Embryonic facial prominence (tissue), 1 donor: Measurements from ENCODE around the gene ERC1.
"Not testable (repeated sequence)": the region's sequence is repeated elsewhere in the genome, so short reads cannot be mapped to it uniquely, and the experiment has no call there.

ENCODE experiments used
- DNase-seq: peaks from one replicate; pipeline ENCODE4 v3.0.0-alpha.2; 2016; ENCODE audit errors: extremely low spot score

The ERC1 gene

DNA sequence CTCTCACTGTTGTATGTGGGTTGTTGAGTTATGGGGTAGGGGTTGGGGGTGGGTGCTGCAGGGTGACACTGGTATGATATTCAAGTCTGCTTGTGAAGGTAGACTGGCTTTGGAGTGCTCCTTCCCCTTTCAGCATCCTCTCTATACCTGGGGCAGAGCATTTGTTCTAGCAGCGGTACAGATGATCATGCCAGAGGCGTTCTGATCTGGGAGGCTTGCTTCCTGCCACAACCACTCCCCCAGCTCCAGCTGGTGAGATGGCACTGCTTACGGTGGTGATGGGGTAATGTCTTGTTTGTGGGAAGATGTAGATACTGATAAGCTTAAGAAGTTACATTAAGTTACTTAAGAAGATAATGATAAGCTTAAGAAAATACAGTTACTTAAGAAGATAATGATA is 131.8 kb downstream of the ERC1 start:
- no peak for DNase-seq

- DNase-seq, result no peak
Measured at GRCh38 chr12:1126091-1126490, 135.1 kb downstream of the ERC1 start.

DNA sequence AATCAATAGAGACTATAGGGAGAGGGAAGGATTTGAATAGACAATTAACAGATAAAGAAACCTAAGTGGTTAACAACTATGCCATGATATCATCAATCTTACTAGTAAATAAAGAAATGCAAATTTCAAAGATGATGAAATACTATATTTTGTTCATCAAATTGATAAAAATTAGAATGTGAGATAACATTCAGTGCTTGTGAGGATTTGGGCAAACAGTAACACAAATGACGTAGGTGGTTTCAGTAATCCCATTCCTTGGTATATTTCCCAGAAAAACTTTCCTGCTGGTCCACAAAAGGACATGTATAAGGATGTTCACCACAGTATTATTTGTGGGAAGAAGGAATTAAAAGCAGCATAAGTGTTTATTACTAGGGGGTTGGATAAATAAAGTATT is 136.0 kb downstream of the ERC1 start:
- DNase-seq, result no peak

GRCh38 chr12:1130164-1130563 is 139.1 kb downstream of the ERC1 start:
- no peak for DNase-seq

DNA sequence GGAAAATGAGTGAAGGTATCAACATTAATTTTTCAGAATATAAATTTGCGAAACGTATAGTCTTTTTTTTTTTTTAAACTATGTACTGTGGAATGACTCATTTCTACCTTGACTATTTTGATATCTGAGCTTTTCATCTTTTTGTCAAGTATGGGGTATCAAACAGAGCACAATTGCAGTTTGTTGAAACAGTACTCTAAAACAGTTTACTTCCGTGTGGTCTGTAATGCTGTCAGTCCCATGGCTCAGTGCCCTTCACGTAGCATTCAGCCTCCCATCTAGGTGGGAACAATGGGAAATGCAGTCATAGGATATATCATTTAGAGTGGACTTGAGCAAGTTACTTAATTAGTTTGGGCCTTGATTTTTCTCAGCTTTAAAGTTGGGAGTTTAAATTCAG is 139.5 kb downstream of the ERC1 start:
- no peak for DNase-seq

DNA sequence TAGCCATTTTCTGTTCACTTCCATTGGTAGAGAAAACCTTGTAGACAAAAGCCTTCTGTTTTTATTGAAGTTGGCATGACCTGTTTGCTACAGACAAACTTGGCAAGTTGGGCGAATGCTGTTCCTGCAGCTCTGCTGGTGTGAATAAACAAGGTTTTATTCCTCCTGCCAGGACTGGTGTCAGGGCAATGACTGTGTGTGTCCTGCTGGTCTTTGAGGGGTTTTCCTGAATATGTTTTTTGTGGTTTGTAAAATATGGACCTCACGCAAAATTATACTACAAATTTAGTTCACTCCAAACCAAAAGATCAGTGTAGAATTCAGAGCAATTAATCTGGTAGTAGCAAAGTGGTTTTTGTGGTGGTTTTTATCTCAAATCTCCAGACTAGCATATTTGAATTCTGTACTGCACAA is 140.8 kb downstream of the ERC1 start:
- no peak for DNase-seq

DNA sequence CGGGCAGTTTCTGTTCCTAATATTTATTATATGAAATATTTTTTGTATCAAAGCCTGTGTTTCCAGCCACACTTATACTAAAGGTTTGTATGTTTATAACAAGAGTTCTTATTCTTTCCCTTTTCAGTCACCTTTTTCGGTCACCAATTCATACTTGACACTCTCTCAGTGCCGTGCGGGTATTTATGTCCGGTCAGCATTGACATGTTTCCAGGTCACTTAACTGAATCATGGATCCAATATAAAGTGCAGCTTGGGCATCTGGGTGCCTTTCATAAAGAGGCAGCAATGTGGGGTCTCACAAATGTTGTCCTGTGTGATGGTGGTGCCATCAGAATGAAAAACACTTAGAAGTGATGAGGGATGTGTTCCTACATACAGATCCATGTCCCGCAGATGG is 141.3 kb downstream of the ERC1 start:
- no peak for DNase-seq

DNA sequence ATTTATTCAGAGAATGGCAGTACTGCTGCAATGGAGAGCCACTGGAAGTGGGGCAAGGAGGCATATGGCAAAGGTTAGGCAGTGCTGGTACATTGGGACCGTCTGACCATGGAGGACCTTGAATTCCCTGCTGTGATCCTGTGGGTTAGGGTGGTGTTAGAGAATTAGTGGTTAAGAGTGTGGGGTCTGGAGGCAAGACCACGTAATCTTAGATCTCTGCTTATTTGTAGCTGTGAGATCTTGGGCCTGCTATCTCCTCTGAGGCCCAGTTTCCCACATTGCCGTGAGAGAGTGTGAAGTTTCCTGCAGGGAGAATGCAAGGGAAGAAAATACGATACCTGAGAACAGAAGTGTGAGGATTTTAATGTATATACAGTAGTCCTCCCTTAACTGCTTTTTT is 147.7 kb downstream of the ERC1 start:
- DNase-seq, result no peak

DNA sequence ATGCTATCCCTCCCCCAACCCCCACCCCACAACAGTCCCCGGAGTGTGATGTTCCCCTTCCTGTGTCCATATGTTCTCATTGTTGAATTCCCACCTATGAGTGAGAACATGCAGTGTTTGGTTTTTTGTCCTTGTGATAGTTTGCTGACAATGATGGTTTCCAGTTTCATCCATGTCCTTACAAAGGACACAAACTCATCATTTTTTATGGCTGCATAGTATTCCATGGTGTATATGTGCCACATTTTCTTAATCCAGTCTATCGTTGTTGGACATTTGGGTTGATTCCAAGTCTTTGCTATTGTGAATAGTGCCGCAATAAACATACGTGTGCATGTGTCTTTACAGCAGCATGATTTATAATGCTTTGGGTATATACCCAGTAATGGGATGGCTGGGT is 155.7 kb downstream of the ERC1 start:
- not testable (repeated sequence) for DNase-seq

DNA sequence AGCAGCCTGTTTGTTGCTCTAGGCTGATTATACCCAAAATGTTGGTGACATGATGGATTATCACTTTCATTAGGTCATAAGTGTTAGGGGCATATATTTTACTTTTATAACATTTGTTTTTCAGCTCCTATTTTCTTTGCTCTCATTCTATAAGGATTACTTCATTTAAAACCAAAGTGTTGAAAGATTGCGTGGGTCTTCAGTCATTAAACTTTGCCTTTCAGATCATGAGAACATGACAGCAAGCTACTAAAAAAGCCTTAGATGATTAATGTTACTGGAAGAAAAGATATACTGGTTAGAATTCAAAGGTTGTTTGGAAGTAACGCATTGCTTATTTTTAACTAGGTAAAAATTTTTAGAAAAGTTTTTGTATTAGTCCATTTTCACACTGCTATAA is 156.8 kb downstream of the ERC1 start:
- DNase-seq, result no peak

DNA sequence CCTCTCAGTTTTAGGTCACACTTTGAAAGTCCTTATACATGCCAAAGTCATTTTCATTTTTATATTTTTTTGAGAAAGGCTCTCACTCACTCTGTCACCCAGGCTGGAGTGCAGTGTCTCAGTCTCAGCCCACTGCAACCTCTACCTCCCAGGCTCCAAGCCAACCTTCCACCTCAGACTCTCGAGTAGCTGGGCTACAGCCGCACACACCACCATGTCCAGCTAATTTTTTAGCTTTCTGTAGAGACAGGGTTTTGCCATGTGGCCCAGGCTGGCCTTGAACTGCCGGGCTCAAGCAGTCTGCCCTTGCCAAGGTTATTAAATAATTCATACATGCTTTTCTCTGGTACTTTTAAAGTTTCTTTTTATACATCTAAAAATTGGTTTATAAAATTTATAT is 166.0 kb downstream of the ERC1 start:
- no peak for DNase-seq

DNA sequence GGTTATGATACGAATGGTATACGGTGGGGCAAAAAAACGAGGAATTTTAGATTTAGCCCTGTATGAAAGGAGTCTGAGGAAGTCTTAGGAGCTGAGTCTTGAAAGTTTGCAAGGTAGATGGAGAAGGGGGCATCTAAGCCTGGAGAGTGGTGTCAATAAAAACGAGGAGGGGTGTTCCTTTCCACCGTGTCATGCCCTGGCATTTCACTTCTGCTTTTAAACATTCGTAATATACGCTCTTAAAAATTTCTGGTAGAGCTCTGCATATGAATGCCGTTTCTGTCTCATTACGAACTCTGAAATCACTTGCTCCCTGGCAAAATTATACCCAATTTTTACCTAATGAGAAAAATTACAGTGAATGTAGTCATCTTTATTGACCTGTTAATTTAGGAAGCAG is 170.2 kb downstream of the ERC1 start:
- no peak for DNase-seq

GRCh38 chr12:1162081-1162760 is 171.2 kb downstream of the ERC1 start:
- DNase-seq, result no peak

GRCh38 chr12:1167784-1168183 is 176.8 kb downstream of the ERC1 start:
- no peak for DNase-seq

- DNase-seq, result no peak
Measured at GRCh38 chr12:1170411-1170810, 179.4 kb downstream of the ERC1 start.

GRCh38 chr12:1171657-1172408 is 180.8 kb downstream of the ERC1 start:
- no peak for DNase-seq

DNA sequence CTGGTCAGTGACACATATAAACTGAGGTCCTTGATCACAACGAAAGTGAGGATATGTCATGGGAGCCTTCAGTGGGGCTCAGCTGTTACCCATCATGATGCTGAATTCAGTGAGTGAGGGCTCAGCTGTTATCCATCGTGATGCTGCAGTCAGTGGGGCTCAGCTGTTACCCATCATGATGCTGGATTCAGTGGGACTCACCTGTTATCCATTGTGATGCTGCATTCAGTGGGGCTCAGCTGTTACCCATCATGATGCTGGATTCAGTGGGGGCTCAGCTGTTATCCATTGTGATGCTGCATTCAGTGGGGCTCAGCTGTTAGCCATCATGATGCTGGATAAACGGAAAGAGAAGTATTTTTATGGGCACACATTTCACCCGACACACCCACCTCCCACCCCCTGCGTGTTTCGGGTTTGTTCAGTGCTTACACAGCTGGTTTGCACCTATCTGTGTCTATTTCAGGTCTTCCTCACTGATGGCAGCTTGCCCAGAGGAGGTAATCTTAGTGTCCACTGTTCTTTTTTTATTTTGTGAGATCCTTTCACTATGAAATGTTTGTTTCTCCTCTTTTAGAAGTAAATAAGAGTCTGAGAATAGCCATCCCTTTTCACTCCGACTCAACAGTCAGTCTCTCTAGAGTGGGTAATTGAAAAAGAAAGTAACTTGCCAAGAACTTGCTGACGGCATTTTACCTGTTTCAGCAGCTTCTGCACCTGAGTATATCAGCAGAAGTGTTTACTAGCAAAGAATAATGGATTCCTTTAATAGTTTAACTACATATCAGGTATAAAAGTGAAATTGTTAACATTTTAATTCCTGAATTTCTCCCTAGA is 183.0 kb downstream of the ERC1 start:
- DNase-seq, result no peak

DNA sequence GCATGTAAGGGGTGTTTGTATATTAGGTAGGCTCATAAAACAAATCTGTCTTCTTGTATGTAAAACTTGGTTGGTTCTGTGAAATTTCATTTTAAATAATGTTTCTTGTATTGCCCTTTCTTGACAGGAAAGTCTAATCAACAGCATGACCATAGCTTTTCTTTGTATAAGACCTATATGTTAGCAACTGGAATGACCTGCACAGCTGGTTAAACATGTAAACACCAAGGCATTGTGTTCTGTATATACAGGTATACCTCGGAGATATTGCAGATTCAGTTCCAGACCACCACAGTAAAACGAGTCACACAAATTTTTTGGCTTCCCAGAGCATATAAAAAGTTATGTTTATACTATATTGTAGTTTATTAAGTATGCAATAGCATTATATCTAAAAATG is 183.6 kb downstream of the ERC1 start:
- no peak for DNase-seq

DNA sequence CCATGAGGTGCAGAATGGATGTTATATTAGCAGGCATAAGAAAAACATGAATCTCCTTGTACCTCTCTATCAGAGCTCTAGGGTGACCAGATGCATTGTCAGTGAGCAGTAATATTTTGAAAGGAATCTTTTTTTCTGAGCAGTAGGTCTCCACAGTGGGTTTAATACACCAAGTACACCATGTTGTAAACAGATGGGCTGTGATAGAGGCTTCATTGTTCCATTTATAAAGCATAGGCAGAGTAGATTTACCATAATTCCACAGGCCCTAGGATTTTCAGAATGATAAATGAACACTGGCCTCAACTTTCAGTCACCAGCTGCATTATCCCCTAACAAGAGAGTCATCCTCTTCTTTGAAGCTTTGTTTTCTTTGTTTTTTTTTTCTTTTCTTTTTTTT is 185.2 kb downstream of the ERC1 start:
- DNase-seq, result no peak

DNA sequence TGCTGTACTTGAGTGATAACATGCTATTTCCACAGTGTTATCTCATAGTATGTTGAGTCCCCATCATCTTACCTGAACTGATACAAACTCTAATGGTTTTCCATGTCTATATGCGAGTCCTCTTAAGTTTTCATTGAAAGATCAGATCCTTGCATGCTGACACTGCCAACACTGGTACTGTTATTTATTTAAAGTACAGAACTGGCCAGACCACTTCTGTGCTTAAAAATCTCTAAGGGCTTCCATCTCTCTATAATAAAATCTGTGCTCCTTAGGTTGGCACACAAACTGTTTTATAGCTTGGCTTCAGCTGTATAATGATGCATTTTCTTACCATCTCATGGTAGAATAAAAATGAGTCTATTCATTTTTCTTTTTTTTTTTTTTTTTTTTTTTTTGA is 188.1 kb downstream of the ERC1 start:
- DNase-seq, result no peak

DNA sequence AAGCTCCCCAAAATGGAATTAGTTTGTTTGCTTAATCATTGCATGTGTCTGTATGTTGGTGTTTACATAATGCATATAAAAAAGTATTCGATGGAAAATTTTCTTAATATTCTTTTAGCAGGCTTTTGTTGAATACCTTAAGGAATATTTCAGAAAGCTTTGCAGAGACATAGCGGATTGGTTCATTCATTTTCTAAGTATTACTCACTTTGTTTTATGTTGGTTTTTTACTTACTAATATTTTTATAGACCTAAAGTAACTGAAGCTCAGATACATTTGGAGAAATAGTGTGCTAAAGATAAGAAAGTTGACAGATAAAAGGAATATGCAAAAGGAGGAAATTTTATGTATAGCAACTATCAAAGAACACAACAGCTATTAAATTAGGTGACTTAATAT is 191.0 kb downstream of the ERC1 start:
- DNase-seq, result no peak

GRCh38 chr12:1184402-1184801 is 193.4 kb downstream of the ERC1 start:
- no peak for DNase-seq
